GM12878 (cell line): ENCODE data around the gene FSTL4. TPM values are rescaled to one million over a fixed set of nuclear protein-coding genes. Genes with fewer than 3 reads are reported as not detected.

Experiments used
- ATAC-seq: fragments of 200-7000 bp; cut with Tn5 transposase; 3 replicates; pipeline ENCODE4 v1.9.1; 2020; ENCODE audit warnings: mild to moderate bottlenecking, moderate library complexity
- BruUV-seq: library from RNA; stranded (reverse); fragments of 400-500 nt; replicated peaks from 2 replicates; lab custom pipeline; 2021; lab: Mats Ljungman, UMichigan
- CTCF ChIA-PET: fragments of 300-600 bp; sonication (Branson Sonifier 250); formaldehyde crosslinking; extraction: SDS; loops from one replicate; lab custom pipeline; 2021; ENCODE audit warnings: inconsistent platforms; lab: Yijun Ruan, JAX
- POLR2A ChIA-PET: fragments of 350-600 bp; formaldehyde crosslinking; extraction: SDS; loops from one replicate; lab custom pipeline; 2021; ENCODE audit warnings: inconsistent platforms; lab: Charles Lee
- RAD21 ChIA-PET: fragments of 300-600 bp; sonication (Branson Sonifier 250); formaldehyde crosslinking; loops from one replicate; lab custom pipeline; 2023; ENCODE audit warnings: antibody characterized with exemption; ENCODE audit not compliant: unreplicated experiment; lab: Charles Lee
- SMC1A ChIA-PET: fragments of 300-600 bp; sonication (Branson Sonifier 250); formaldehyde crosslinking; loops from one replicate; lab custom pipeline; 2023; ENCODE audit not compliant: unreplicated experiment, uncharacterized antibody; lab: Charles Lee
- DNase-seq: peaks from one replicate; pipeline ENCODE4 v3.0.0-alpha.2; 2011; ENCODE audit warnings: low read depth, low spot score
- FAIRE-seq: peaks from 3 replicates; lab custom pipeline; 2011; peaks lifted over from hg19 to GRCh38; lab: Jason Lieb, UNC
- H2AFZ ChIP-seq: 2 replicates; pipeline ENCODE4 v1.6.0; 2011; ENCODE audit warnings: low read depth, low read length, control low read depth; ENCODE audit not compliant: control insufficient read depth
- H3K27ac ChIP-seq: 2 replicates; pipeline ENCODE4 v1.5.1; 2011; ENCODE audit warnings: control low read depth; ENCODE audit not compliant: control insufficient read depth, insufficient read depth
- H3K27me3 ChIP-seq, 2 experiments: replicated peaks in 1 of 2; 2 replicates each; pipeline versions ENCODE4 v1.6.0 to v1.6.1; 2011; ENCODE audit warnings: low read length in 1 of 2; ENCODE audit not compliant: control insufficient read depth in 2 of 2, insufficient read depth in 2 of 2
- H3K36me3 ChIP-seq, 2 experiments: 2 replicates each; pipeline ENCODE4 v1.5.1; 2011; ENCODE audit warnings: low read length in 1 of 2; ENCODE audit not compliant: control insufficient read depth in 2 of 2, insufficient read depth in 2 of 2
- H3K4me1 ChIP-seq: 2 replicates; pipeline ENCODE4 v1.6.1; 2011; ENCODE audit warnings: mild to moderate bottlenecking, low read length, moderate library complexity, mixed read lengths; ENCODE audit not compliant: control insufficient read depth, insufficient read depth
- H3K4me2 ChIP-seq: 2 replicates; pipeline ENCODE4 v1.6.0; 2011; ENCODE audit warnings: control low read depth; ENCODE audit not compliant: control insufficient read depth, insufficient read depth
- H3K4me3 ChIP-seq: fragments of 200-600 bp; sonication (generic); 2 replicates; pipeline ENCODE4 v1.5.1; 2016
- H3K79me2 ChIP-seq: 2 replicates; pipeline ENCODE4 v1.6.0; 2011; ENCODE audit warnings: low read length; ENCODE audit not compliant: control insufficient read depth, insufficient read depth
- H3K9ac ChIP-seq: 2 replicates; pipeline ENCODE4 v1.8.0; 2011; ENCODE audit warnings: low read length, control low read depth, mixed read lengths; ENCODE audit not compliant: control insufficient read depth, insufficient read depth
- H3K9me3 ChIP-seq: replicated peaks from 3 replicates; pipeline ENCODE4 v1.5.1; 2011; ENCODE audit warnings: mild to moderate bottlenecking, low read length; ENCODE audit not compliant: control insufficient read depth, insufficient read depth
- H4K20me1 ChIP-seq: 2 replicates; pipeline ENCODE4 v1.6.0; 2011; ENCODE audit not compliant: control insufficient read depth, insufficient read depth
- CHD2 ChIP-seq: IDR thresholded peaks from 2 replicates; pipeline ENCODE4 v1.6.1; 2011; ENCODE audit warnings: low read depth, low read length, improper control_type of control experiment, borderline replicate concordance
- EED ChIP-seq: sonication (generic); IDR thresholded peaks from 2 replicates; pipeline ENCODE4 v1.6.1; 2016; ENCODE audit warnings: antibody characterized with exemption, low read depth
- GABPA ChIP-seq: IDR thresholded peaks from 2 replicates; pipeline ENCODE4 v1.6.1; 2014; ENCODE audit warnings: antibody characterized with exemption, low read depth, mild to moderate bottlenecking, inconsistent platforms
- IKZF1 ChIP-seq: fragments of 450-650 bp; conservative IDR thresholded peaks from 2 replicates; pipeline ENCODE4 v1.6.1; 2017; ENCODE audit warnings: antibody characterized with exemption, mild to moderate bottlenecking
- LARP7 ChIP-seq: fragments of 450-650 bp; IDR thresholded peaks from 2 replicates; pipeline ENCODE4 v1.6.1; 2017; ENCODE audit warnings: mild to moderate bottlenecking
- MTA2 ChIP-seq: fragments of 450-650 bp; IDR thresholded peaks from 2 replicates; pipeline ENCODE4 v1.6.1; 2016; ENCODE audit warnings: low read depth, mild to moderate bottlenecking, moderate library complexity
- NBN ChIP-seq: fragments of 450-650 bp; IDR thresholded peaks from 2 replicates; pipeline ENCODE4 v1.6.1; 2016
- NFIC ChIP-seq: IDR thresholded peaks from 2 replicates; pipeline ENCODE4 v1.6.1; 2012; ENCODE audit warnings: low read depth, mild to moderate bottlenecking, inconsistent platforms, low read length, moderate library complexity
- NFYA ChIP-seq: IDR thresholded peaks from 2 replicates; pipeline ENCODE4 v1.6.1; 2011; ENCODE audit warnings: low read depth, mild to moderate bottlenecking, low read length, improper control_type of control experiment, borderline replicate concordance
- NFYB ChIP-seq: IDR thresholded peaks from 2 replicates; pipeline ENCODE4 v1.6.1; 2011; ENCODE audit warnings: low read depth, mild to moderate bottlenecking, low read length, improper control_type of control experiment, moderate library complexity; ENCODE audit not compliant: insufficient read depth
- PAX8 ChIP-seq: fragments of 450-650 bp; IDR thresholded peaks from 2 replicates; pipeline ENCODE4 v1.6.1; 2017; ENCODE audit warnings: mild to moderate bottlenecking, moderate library complexity
- RCOR1 ChIP-seq: conservative IDR thresholded peaks from 2 replicates; pipeline ENCODE4 v1.6.1; 2012; ENCODE audit warnings: low read depth, low read length, improper control_type of control experiment
- SIN3A ChIP-seq: IDR thresholded peaks from 2 replicates; pipeline ENCODE4 v1.6.1; 2012; ENCODE audit warnings: low read depth, low read length, improper control_type of control experiment
- ZNF384 ChIP-seq: IDR thresholded peaks from 2 replicates; pipeline ENCODE4 v1.6.1; 2012; ENCODE audit warnings: low read depth, mild to moderate bottlenecking, low read length, improper control_type of control experiment, borderline replicate concordance
- WGBS: methylation state at CpG from one replicate; pipeline ENCODE4 v1.1.6; 2016; ENCODE audit warnings: low lambda C conversion rate; ENCODE audit not compliant: insufficient replicate concordance, insufficient coverage; ENCODE audit errors: missing lambda C conversion rate; 5-methylcytosine and 5-hydroxymethylcytosine counted together
- in situ Hi-C: fragments of 300-500 bp; cut with MboI; formaldehyde crosslinking; loops from 9 replicates; pipeline ENCODE4 v1.14.3; 2018; ENCODE audit warnings: mixed read lengths
- intact Hi-C: fragments of 100-400 bp; cut with micrococcal nuclease; formaldehyde crosslinking; loops from one replicate; pipeline ENCODE4 v1.14.2; 2022; ENCODE audit not compliant: unreplicated experiment
- polyA plus RNA-seq, 11 experiments: library from polyadenylated mRNA; depleted of rRNA in 4 of 11; unstranded in 6 of 11; stranded (reverse) in 5 of 11; fragments of >200 nt; fragmentation: Nextera tagmentation in 4 of 11; fragmentation: Illumina TruSeq in 1 of 11; extraction: Ambion mirVana in 4 of 11; extraction: Trizol in 1 of 11; gene quantifications; 1 replicate in 1 of 11; 2 replicates in 10 of 11; pipeline versions ENCODE4 v1.2.1 to v1.2.3, GENCODE V29; 2011 to 2016; ENCODE audit warnings: inconsistent platforms in 2 of 11, missing spikeins in 2 of 11, low read depth in 1 of 11
- total RNA-seq, 4 experiments: library from RNA; depleted of rRNA in 3 of 4; stranded (reverse); fragments of >200 nt in 3 of 4; fragmentation: Illumina TruSeq in 1 of 4; extraction: Trizol in 1 of 4; gene quantifications; 2 replicates each; pipeline versions ENCODE4 v1.2.1 to v1.2.3, GENCODE V29; 2013 to 2021

FSTL4 gene
- total and polyA plus RNA-seq, 10 of the 15 experiments (the other 5 are each of a cell fraction or from before 2014, with no cell fraction given), result 0.01 to 0.79 (median 0.21) TPM; not detected in 6

- H2AFZ ChIP-seq, result no peak overlapping the region
- H3K9ac ChIP-seq, result no peak overlapping the region
- peaks cover 0 to 3% of the 10 kb centered on the region in 2 experiments; a peak in 1 of 4 replicates for H3K27me3 ChIP-seq
- no peaks in the 10 kb centered on the region for H3K4me1 ChIP-seq
- H3K9me3 ChIP-seq, result no peaks in the 10 kb centered on the region
- no peaks in the 10 kb centered on the region for H3K36me3 ChIP-seq
- H3K27ac ChIP-seq, result no peak overlapping the region
- ChIA-PET CTCF (interaction anchor here (2.4 kb wide), 1 partner anchor 11 kb away, joined by 8 read pairs; no protein-coding TSS in a partner anchor), SMC1A (no interaction called here), RAD21 (no interaction called here), POLR2A (no interaction called here)
- WGBS, result 0% methylated on average over 2 of the region's 2 CpGs
- intact Hi-C loops (no loop called here), in situ Hi-C loops (no loop called here)
- no peak overlapping the region for H3K4me3 ChIP-seq
- DNase-seq (no peak), FAIRE-seq (no peak), ATAC-seq (no peak)
- no peak overlapping the region for H3K4me2 ChIP-seq
- no peak for TF ChIP-seq ZNF384
- TF ChIP-seq IKZF1, result no peak
- no peak for TF ChIP-seq SIN3A
- no peak for TF ChIP-seq PAX8
- TF ChIP-seq EED, result no peak
- TF ChIP-seq RCOR1, result no peak
- TF ChIP-seq NFYB, result no peak
- TF ChIP-seq NBN, result no peak
- H4K20me1 ChIP-seq, result no peaks in the 10 kb centered on the region
- BruUV-seq, result no TSS peak
- no peaks in the 10 kb centered on the region for H3K79me2 ChIP-seq
Measured at GRCh38 chr5:133412661-133413060, 199.7 kb downstream of the FSTL4 start.

GRCh38 chr5:133410335-133410828, 202.0 kb downstream of the FSTL4 start:
- no peak overlapping the region for H3K4me2 ChIP-seq
- BruUV-seq, result no TSS peak
- H2AFZ ChIP-seq, result no peak overlapping the region
- TF ChIP-seq GABPA, result no peak
- no peak for TF ChIP-seq NFIC
- TF ChIP-seq NFYA, result no peak
- no peak for TF ChIP-seq CHD2
- no peak for TF ChIP-seq LARP7
- no peak for TF ChIP-seq MTA2
- TF ChIP-seq, all 136 proteins: peak for 0
- in situ Hi-C loops (no loop called here), intact Hi-C loops (no loop called here)
- FAIRE-seq (no peak), ATAC-seq (no peak), DNase-seq (no peak)
- no peaks in the 10 kb centered on the region for H3K4me1 ChIP-seq
- ChIA-PET CTCF (interaction anchor here (0.6 to 2.4 kb wide), 4 partner anchors 11 to 775 kb away, joined by 3 to 8 read pairs (median 3); no protein-coding TSS in a partner anchor), SMC1A (interaction anchor here (1.8 kb wide), 1 partner anchor 11 kb away, joined by 4 read pairs; no protein-coding TSS in a partner anchor), RAD21 (no interaction called here), POLR2A (no interaction called here)
- no peaks in the 10 kb centered on the region for H3K36me3 ChIP-seq
- H3K27ac ChIP-seq, result no peak overlapping the region
- H3K79me2 ChIP-seq, result no peaks in the 10 kb centered on the region
- H4K20me1 ChIP-seq, result no peaks in the 10 kb centered on the region
- no peak overlapping the region for H3K9ac ChIP-seq
- 69% methylated on average over 12 of the region's 12 CpGs for WGBS
- no peaks in the 10 kb centered on the region for H3K9me3 ChIP-seq
- H3K27me3 ChIP-seq, result no peaks in the 10 kb centered on the region; a peak in 1 of 4 replicates
- H3K4me3 ChIP-seq, result no peak overlapping the region
